Measurements from ENCODE around the gene DNAH11.
A peak's percentile ranks its signal among the peaks of the same experiment; 100 is the strongest.
"Not testable (repeated sequence)": the region's sequence is repeated elsewhere in the genome, so short reads cannot be mapped to it uniquely, and the experiment has no call there.

Gene DNAH11, protein sequence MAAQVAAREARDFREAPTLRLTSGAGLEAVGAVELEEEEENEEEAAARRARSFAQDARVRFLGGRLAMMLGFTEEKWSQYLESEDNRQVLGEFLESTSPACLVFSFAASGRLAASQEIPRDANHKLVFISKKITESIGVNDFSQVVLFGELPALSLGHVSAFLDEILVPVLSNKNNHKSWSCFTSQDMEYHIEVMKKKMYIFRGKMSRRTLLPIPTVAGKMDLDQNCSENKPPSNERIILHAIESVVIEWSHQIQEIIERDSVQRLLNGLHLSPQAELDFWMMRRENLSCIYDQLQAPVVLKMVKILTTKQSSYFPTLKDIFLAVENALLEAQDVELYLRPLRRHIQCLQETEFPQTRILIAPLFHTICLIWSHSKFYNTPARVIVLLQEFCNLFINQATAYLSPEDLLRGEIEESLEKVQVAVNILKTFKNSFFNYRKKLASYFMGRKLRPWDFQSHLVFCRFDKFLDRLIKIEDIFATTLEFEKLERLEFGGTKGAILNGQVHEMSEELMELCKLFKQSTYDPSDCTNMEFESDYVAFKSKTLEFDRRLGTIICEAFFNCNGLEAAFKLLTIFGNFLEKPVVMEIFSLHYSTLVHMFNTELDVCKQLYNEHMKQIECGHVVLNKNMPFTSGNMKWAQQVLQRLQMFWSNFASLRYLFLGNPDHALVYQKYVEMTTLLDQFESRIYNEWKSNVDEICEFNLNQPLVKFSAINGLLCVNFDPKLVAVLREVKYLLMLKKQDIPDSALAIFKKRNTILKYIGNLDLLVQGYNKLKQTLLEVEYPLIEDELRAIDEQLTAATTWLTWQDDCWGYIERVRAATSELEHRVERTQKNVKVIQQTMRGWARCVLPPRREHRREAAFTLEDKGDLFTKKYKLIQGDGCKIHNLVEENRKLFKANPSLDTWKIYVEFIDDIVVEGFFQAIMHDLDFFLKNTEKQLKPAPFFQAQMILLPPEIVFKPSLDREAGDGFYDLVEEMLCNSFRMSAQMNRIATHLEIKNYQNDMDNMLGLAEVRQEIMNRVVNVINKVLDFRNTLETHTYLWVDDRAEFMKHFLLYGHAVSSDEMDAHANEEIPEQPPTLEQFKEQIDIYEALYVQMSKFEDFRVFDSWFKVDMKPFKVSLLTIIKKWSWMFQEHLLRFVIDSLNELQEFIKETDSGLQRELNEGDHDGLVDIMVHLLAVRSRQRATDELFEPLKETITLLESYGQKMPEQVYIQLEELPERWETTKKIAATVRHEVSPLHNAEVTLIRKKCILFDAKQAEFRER (N-terminal part only)

DNA sequence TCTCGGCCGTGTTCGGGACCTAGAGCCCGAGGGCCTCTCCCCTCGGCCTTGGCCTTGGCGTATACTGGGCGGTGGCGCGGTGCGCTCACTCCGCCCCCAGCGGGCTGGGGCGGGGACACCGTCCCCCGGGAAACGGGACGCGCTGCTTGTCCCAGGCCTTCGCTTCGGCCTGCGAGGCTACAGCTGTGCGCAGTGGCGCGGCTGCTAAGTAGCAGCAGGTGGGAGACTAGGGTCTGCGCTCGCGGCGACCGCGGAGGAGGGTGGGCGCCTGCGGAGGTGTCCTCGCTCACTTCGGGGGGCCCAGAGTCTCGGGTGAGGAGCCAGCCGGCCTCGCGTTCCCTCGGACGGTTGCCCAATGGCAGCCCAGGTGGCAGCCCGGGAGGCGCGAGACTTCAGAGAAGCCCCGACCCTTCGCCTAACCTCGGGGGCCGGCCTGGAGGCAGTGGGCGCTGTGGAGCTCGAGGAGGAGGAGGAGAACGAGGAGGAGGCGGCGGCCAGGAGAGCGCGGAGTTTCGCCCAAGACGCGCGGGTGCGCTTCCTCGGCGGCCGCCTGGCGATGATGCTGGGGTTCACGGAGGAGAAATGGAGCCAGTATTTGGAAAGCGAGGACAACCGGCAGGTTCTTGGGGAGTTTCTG, at the start of gene DNAH11:
Gene DNAH11, plus strand, starts transcription at position 149 of the 637 bp plus-strand sequence. Its CDS starts 207 bp downstream, at position 356.
- peak; percentile 54 for DNase-seq

DNA sequence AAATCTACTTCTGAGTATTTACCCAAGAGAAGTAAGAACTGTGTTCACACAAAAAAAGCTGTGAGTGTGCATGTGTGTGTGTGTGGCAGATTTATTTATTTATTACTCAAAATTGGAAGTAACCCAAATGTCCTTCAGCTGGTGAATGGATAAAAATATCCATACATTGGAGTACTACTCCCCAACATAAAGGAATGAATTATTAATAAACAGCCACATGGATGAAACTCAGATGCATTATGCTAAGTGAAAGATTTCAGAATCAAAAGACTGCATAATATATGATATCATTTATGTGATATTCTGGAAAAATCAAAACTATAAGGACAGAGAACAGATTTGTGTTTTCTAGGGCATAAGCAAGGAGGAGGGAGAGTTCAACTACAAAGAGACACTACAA, 47.1 kb upstream of the DNAH11 start:
- DNase-seq, result no peak

DNA sequence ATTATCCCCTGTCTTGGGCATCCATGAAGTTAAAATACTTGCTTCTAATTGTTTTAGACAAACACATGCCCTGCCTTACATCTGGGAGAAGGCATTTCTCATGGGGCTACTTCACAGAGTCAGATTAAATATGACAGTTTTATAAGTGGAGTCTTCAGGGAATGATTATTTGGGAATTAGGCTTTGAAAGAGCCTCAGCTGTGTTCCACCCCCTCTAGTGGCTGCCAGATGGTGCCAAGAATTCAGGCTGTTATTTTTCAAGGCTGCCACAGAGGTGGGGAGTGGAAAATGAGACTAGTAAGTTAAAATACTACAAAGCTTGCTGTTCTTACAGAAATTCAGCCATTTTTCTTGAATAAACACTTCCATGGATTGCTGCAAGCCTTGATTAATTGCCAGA, 45.8 kb upstream of the DNAH11 start:
- DNase-seq, result no peak

DNA sequence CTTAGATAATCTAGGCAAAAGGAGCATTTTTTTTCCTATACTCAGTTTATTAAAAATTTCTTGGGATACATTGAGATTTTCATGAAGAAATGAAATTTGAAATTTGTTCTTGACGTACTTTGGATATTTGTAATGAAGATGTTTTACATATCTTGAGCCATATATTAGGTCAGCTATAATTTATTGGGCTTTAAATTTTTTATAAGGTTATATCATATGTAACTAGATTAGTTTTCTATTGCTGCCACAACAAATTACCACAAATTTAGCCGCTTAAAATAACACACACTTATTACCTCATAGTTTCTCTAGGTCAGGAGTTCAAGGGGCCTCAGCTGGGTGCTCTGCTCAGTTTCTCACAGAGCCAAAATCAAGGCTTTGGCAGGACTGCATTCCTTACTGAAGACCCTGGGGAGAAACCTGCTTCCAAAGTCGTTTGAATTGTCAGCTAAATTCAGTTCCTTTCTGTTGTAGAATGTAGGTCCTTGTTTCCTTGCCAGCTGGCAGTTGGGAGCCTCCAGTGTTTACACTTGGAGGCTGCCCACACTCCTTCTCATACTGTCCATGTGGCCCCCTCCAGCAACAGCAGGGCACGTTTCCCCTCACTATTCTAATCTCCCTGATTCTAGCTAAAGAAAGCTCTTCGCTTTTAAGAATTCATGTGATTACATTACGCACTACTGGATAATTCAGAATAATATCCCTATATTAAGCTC, 42.6 kb upstream of the DNAH11 start:
- DNase-seq, result no peak

DNA sequence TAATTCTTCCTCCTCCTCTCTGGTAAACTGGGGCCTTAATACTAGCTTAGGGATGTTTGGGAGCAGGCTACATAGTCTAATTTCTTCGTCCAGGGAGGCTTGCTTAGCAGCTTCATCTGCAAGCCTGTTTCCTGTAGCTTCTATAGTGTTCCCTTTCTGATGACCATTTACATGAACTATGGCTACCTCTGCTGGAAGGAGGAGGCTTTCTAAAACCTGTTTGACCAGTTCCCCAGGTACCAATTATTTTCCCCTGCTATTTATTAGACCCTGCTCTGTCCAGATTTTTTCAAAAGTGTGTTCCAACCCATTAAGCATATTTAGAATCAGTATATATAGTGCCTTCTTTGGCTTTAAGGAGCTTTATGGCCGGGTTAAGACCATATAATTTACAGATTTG, 38.8 kb upstream of the DNAH11 start:
- no peak for DNase-seq

DNA sequence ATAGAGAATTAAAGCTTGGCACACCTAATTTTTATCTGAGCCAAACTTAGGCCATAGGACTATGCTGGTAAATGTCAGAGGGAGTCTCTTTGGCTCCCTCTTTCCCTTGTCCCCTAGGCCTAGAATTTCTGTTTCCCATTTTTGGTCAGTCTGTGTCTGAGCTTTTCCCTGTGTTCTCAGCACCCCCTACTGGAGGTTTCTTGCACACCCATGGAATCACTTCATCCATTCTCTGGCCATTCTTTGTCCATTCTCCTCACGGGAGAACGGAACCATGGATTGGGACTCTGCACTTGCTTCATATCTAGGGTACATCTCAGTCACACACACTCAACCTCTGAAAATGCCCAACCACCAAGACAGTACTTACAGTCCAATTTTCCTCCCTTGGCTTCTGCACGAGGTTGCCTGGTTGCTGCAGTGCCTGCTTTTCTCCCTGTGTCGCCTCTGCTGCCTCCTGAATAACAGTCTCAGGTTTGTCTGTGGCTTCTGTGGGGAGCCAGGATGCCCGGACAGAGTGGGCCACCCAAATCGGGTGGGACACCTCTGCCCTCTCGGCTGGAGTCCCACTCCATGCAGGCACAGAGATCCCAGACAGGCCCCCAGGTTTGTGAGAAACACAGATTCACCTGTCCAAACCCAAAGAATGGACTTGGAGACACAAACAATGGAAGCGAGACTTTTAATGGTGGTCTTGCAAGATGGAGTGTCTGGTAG, 35.1 kb upstream of the DNAH11 start:
- DNase-seq, result peak; percentile 48

DNA sequence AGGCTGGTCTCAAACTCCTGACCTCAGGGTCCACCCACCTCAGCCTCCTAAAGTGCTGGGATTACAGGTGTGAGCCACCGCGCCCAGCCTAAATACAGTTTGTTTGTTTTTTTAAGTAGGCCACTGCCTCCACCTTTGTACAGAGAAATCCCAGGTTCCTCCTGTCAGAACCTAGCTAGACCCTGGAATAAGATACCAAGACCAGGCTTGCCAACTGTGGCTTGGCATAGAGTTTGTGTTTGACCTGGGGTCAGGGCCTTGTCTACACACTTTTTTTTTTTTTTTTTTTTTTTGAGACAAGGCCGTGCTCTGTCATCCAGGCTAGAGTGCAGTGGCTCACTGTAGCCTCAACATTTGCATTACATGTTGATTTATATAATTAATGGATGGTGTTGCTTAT, 34.3 kb upstream of the DNAH11 start:
- DNase-seq, result no peak

DNA sequence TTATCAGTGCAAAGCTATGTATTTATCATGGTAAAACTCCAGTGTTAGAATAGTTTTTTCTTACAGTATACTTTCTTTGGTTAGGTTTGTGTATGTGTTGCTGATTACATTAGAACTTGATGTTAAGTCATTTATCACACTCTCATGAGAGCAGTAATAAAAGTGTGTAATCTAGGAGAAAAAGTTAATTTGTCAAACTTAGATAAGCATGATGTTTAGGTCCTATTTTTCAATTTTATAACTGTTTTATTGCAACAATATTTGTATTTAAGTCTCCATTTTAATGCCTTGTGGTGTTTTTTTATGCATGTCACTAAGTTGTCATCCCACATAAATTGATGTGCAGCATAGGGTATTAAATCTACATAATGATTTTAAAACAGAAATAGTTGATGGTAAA, 28.8 kb upstream of the DNAH11 start:
- DNase-seq, result no peak

DNA sequence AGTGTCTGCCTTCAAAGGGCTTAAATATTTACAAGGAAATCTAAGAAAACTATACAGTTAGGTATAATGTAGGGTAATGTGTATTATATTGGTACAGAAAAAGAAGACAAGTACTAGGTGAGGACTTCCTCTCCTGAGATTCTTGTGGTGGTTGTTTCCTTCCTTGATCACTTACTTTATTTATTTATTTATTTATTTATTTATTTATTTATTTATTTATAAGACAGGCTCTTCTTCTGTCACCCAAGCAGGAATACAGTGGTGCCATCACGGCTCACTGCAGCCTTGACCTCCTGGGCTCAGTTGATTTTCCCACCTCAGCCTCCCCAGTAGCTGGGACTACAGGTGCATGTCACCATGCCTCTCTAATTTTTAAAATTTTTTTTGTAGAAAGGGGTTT, 18.2 kb upstream of the DNAH11 start:
- no peak for DNase-seq

DNA sequence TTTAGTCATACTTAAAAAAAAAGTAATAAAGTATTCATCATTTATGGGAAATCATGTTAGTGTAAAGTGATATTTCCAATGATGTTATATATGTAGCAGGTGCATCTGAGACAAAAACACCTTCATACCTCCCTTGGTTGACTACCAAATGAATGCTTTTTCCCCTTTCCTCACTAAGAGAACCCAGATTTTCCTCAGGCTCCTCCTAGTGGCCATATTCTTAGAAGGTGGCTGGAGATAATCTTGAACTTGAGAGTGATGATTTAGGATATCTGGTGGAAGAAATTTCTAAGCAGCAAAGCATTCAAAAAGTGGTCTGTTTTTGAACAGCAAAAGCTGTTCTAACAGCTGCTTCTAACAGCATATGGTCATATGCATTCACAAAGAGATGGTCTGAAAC, 16.8 kb upstream of the DNAH11 start:
- no peak for DNase-seq

DNA sequence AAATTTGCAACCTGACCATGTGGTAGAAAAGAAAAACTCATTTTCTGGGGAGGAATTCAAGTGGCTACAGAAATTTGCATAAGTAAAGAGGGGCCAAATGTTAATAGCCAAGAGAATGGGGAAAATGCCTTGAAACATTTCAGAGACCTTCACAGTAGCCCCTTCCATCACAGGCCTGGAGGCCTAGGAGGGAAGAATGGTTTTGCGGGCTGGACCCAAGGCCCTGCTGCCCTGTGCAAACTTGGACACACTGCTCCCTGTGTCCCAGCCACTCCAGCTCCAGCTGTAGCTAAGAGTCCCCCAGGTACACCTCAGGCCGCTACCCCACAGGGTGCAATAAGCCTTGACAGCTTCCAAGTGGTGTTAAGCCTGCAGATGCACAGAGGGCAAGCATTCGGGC, 16.4 kb upstream of the DNAH11 start:
- DNase-seq, result no peak

DNA sequence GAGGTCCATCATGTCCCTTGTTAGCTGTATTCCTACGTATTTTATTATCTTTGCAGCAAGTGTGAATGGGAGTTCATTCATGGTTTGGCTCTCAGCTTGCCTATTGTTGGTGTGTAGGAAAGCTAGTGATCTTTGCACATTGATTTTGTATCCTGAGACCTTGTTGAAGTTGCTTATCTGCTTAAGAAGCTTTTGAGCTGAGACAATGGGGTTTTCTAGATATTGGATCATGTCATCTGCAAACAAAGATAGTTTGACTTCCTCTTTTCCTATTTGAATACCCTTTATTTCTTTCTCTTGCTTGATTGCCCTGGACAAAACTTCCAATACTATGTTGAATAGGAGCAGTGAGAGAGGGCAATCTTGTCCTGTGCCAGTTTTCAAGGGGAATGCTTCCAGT, 10.4 kb upstream of the DNAH11 start:
- DNase-seq, result not testable (repeated sequence)

DNA sequence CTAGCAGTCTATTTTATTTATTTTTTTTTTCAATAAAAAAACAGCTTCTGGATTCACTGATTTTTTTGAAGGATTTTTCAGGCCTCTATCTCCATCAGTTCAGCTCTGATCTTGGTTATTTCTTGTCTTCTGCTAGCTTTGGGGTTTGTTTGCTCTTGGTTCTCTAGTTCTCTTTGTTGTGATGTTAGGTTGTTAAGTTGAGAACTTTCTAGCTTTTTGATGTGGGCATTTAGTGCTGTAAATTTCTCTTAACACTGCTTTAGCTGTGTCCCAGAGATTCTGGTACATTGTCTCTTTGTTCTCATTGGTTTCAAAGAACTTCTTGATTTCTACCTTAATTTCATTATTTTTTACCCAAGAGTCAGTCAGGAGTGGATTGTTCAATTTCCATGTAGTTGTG, 9.2 kb upstream of the DNAH11 start:
- not testable (repeated sequence) for DNase-seq

DNA sequence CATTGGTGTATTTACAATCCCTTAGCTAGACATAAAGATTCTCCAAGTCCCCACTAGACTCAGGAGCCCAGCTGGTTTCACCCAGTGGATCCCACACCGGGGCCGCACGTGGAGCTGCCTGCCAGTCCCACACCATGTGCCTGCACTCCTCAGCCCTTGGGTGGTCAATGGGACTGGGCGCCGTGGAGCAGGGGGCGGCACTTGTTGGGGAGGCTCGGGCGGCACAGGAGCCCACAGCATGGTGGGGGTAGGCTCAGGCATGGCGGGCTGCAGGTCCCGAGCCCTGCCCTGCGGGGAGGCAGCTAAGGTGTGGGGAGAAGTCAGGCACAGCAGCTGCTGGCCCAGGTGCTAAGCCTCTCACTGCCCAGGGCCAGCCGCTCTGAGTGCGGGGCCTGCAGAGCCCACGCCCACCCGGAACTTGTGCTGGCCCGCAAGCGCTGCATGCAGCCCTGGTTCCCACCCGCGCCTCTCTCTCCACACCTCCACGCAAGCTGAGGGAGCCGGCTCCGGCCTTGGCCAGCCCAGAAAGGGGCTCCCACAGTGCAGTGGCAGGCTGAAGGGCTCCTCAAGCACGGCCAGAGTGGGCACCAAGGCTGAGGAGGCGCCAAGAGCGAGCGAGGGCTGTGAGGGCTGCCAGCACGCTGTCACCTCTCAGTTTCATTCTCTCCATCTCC, 6.3 kb upstream of the DNAH11 start:
- not testable (repeated sequence) for DNase-seq

DNA sequence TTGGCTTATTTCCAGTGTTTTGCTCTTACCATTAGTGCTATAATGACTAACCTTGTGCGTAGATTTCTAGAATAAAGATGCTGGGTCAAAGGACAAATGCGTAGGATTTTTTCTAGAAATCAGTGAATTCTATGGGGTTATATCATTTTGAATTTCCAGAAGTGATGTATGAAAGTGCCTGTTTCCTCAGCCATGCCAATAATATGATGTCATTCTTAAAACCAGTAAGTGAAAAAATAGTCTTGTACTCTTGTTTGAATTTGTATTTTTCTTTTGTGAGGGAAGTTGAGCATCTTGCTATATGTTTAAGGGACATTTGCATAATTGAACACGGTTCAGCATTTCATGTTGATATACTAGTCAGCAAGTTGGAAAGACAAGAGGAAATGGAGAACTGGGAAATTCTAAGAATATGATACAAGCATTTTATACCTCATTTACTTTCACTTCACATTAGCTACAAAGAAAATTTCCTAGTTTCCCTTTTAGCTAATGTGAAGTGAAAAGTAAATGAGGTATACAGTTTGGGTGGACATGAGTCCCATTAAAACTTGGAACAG, 3.8 kb upstream of the DNAH11 start:
- no peak for DNase-seq

DNA sequence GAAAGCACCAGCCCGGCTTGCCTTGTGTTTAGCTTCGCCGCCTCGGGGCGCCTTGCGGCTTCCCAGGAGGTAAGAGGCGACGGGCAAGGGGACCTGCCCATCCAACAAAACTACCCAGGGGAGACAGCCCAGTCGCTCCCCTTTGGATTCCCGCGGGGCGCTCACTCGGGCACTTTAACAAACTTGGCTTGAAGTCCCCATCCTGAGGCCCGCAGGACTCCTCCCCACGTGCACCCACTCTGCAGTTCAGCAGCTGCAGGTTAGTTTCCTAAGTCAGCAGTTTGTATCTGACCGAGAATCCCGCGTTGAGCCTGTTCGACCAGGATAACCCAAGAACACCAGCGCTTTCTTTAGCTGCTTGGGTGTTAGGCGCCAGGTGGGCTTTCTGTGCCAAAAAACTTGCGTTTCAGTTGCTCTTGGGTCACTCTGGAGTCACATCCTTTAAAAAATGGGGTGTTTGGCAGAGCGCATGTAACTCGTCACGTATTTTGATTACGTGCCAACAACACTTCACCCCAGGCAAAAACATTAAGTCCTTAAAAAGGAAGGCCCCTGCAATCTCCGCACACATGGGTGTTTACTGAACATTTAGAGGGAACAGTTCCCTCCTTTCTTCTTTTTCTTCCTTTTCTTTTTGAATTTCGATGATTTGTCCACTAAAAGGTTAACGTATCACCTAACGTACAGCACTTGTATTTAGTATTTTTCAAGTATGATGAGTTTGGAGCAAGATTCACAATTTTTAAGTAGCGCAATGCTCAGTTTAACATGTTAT, 876 bp downstream of the DNAH11 start:
- DNase-seq, result peak; percentile 17

DNA sequence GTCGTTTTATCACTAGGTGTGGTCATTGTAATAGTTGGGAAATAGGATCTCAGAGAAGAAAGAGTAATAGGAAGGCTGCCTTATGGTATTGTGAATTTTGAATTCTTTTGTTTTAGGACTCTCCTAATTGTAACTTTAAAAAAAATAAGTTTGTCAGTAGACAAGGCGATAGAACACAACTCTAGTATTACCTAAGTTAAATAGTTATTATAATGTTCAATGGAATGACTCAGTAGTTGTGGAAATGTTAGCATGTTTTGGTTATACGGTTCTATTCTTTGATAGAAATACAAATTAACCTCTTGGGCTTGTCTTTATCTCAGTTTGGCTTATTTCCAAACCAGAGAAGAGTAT, 1.4 kb downstream of the DNAH11 start:
- DNase-seq, result no peak

DNA sequence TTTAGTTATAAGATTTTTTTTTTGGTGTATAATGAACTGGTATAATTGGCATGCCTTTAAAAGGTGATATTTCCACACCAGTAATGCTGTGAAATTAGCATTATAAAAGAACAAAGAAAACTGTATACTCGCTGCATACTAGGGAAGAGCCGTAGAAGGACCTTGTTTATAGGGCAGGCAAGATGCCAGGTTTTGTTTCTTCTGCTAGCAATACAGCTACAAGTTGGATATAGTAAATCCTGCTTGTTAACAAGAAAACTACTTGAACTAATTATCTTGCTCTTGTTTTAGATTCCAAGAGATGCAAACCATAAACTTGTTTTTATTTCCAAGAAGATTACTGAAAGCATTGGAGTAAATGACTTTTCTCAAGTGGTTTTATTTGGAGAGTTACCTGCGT, 1.9 kb downstream of the DNAH11 start:
- DNase-seq, result no peak

DNA sequence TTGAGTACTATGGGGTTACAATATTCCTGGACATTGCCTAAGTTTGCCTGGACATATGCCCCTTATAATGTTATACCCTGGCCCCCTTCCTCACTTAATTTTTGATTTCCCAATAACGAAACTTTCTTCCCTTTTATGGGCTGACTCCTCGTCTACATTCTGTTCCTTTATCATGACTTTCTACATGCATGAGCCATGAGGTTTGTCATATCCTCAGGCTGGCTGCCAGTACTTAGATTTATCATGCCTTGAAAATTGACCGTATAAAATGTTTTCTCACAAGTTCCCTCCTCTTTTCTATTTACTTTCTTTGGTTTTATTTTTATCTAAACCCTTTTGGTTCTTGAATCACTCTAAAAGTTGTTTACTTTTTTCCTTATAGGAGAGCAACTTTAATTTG, 4.7 kb downstream of the DNAH11 start:
- no peak for DNase-seq

DNA sequence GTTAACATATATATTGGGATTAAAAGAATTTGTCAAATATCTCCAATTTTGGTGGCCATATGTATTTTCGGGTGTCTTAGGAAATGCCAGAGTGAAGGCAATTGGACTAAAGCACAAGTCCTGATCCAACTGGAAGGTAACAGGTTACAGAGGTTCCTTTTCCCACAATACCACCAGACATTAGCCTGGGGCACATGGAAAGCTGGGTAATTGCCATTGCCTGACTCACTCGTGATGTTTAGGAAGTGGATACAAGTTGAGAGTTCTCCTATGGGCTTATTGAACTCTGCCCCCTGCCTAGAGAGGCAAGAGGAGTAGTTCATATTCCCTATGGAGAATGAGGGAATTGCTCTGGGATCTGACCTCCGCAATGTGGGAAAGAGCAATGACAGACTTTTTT, 5.7 kb downstream of the DNAH11 start:
- no peak for DNase-seq
